Ovary (tissue), 9 donors: Measurements from ENCODE around the gene NAGLU. TPM values are rescaled to one million over a fixed set of nuclear protein-coding genes. Genes with fewer than 3 reads are reported as not detected.
A peak's percentile ranks its signal among the peaks of the same experiment; 100 is the strongest.

Experiments used
- DNase-seq, 5 donors: peaks; one replicate each; pipeline ENCODE4 v3.0.0-alpha.2; 2019 to 2020
- H3K27ac ChIP-seq, 2 donors: fragments of 200-600 bp; one replicate each; pipeline versions ENCODE4 v1.5.1 to v1.8.0; 2019 to 2022
- H3K27me3 ChIP-seq: fragments of 200-600 bp; one replicate; pipeline ENCODE4 v1.8.0; 2022
- H3K36me3 ChIP-seq: fragments of 200-600 bp; sonication (generic); one replicate; pipeline ENCODE4 v1.5.1; 2019
- H3K4me1 ChIP-seq: one replicate; pipeline ENCODE4 v1.8.1; 2013; ENCODE audit warnings: mild to moderate bottlenecking, moderate library complexity; ENCODE audit not compliant: insufficient read depth
- H3K4me3 ChIP-seq: fragments of 200-600 bp; sonication (generic); one replicate; pipeline ENCODE4 v1.5.1; 2017
- H3K9me3 ChIP-seq, 2 donors: fragments of 200-600 bp in 1 of 2; sonication (generic) in 1 of 2; one replicate each; pipeline versions ENCODE4 v1.5.1 to v1.8.1; 2013 to 2019; ENCODE audit warnings: mild to moderate bottlenecking in 1 of 2, moderate library complexity in 1 of 2
- EP300 ChIP-seq: sonication (generic); formaldehyde crosslinking; IDR thresholded peaks from one replicate; pipeline ENCODE4 v1.6.1; 2017; ENCODE audit warnings: antibody characterized with exemption
- POLR2A ChIP-seq: fragments of 450-650 bp; IDR thresholded peaks from one replicate; pipeline ENCODE4 v1.6.1; 2017; ENCODE audit warnings: antibody characterized with exemption, mild to moderate bottlenecking, moderate library complexity
- WGBS, 3 donors: extraction: QIAGEN DNeasy Blood & Tissue Kit in 1 of 3; methylation state at CpG; one replicate each; pipeline versions ENCODE4 v1.1.5 to v1.1.7; 2013 to 2017; 5-methylcytosine and 5-hydroxymethylcytosine counted together
- intact Hi-C, 4 donors: fragments of 100-400 bp; cut with DNase I; formaldehyde crosslinking; loops; one replicate each; pipeline versions ENCODE4 v1.11.0 to v1.15.1; 2022 to 2023
- polyA plus RNA-seq, 2 donors: library from polyadenylated mRNA; stranded (reverse); fragments of 200-250 nt in 1 of 2; fragments of 350-450 nt in 1 of 2; fragmentation: Illumina TruSeq in 1 of 2; extraction: RNeasy Lipid Tissue Mini Kit (QIAGEN cat#74804) in 1 of 2; gene quantifications; one replicate each; pipeline ENCODE4 v1.2.3, GENCODE V29; 2013 to 2014
- total RNA-seq, 7 donors: library from RNA; depleted of rRNA in 2 of 7; stranded (reverse); fragments of >200 nt in 2 of 7; fragmentation: NEBNext Ultra II Directional in 3 of 7; extraction: Animal tissue kit (Norgen Biotek cat#: 25700) in 3 of 7; gene quantifications; one replicate each; pipeline versions ENCODE4 v1.1.0 to v1.2.4, GENCODE V29; 2016 to 2023
- TF ChIP-seq, protein P1 (sequence below), 3 donors: fragments of 450-650 bp in 2 of 3; fragments of 200-600 bp in 1 of 3; IDR thresholded peaks; one replicate each; pipeline versions ENCODE4 v1.5.1 to v1.8.0; 2016 to 2022; ENCODE audit warnings: antibody characterized with exemption in 3 of 3, mild to moderate bottlenecking in 1 of 3
- donor health status: DM: no; HTN: no; CAD: no; lungs with moderate emphysema.
- donor health status: DM: no; HTN: no; CAD: no.
- donor health status: Bipolar disorder and iron deficiency.
- donor health status: DM: yes; HTN: yes; CAD: no.
- donor health status: DM: no; HTN: no; CAD: no.
- donor health status: DM: yes; HTN: yes; CAD: no.

NAGLU gene
- total and polyA plus RNA-seq, 9 donors, result 9.7 to 49.6 (median 40.0) TPM

DNA sequence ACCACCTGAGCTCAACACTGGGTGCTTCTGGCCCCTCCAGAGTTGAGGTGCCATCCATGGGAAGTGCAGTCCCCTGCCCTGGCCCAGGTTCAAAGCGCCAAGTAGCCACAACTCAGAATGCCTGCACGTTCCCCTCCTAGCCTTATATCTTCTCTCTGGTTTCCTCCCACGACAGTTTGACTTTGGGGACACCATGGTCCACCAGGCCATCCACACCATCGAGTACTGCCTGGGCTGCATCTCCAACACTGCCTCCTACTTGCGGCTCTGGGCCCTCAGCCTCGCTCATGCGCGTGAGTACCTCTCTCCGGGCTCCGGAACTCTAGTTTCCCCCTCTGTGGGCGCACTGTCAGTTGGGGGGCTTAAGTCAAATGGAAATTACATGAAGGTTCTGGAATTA is 22.4 kb upstream of the NAGLU start:
- intact Hi-C loops, result loop anchor here in 3 of 4 donors (5.0 to 10.0 kb wide), 4 partner anchors 51 to 91 kb away; partner anchors contain the start of gene CAVIN1 (in 2 of the 3)
- WGBS, 3 donors, result 85 to 88% (median 86%) methylated on average over 11 of the region's 11 CpGs
- Histone ChIP-seq H3K4me3 (no peak overlapping the region), H3K9me3 (no peaks in the 10 kb centered on the region), H3K27me3 (no peaks in the 10 kb centered on the region), H3K27ac (peak overlapping the region; percentile 63 to 75), H3K36me3 (no peaks in the 10 kb centered on the region), H3K4me1 (peaks cover 45% of the 10 kb centered on the region)
- no peak for TF ChIP-seq POLR2A
- no peak for TF ChIP-seq EP300
- TF ChIP-seq, protein P1, sequence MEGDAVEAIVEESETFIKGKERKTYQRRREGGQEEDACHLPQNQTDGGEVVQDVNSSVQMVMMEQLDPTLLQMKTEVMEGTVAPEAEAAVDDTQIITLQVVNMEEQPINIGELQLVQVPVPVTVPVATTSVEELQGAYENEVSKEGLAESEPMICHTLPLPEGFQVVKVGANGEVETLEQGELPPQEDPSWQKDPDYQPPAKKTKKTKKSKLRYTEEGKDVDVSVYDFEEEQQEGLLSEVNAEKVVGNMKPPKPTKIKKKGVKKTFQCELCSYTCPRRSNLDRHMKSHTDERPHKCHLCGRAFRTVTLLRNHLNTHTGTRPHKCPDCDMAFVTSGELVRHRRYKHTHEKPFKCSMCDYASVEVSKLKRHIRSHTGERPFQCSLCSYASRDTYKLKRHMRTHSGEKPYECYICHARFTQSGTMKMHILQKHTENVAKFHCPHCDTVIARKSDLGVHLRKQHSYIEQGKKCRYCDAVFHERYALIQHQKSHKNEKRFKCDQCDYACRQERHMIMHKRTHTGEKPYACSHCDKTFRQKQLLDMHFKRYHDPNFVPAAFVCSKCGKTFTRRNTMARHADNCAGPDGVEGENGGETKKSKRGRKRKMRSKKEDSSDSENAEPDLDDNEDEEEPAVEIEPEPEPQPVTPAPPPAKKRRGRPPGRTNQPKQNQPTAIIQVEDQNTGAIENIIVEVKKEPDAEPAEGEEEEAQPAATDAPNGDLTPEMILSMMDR (IDR thresholded peaks at IDR 0.05), result no peak
- DNase-seq, result peak in 1 of 5 donors; percentile 37

DNA sequence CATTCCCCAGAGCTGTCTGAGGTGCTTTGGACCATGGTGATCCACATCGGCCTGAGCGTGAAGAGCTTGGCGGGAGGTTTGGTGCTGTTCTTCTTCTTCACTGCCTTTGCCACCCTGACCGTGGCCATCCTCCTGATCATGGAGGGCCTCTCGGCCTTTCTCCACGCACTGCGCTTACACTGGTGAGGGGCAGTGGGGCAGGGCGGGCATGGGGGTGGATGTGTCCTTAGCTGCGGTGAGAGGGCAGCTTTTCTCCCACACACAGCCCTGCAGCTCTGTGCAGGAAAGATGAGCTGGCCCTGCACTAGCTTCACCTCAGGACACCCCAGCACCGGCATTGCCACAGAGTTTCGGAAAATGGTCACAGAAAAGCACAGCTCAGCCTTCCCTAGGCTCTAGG is 21.8 kb upstream of the NAGLU start:
- no peaks in the 10 kb centered on the region for H3K36me3 ChIP-seq
- no peak for DNase-seq

DNA sequence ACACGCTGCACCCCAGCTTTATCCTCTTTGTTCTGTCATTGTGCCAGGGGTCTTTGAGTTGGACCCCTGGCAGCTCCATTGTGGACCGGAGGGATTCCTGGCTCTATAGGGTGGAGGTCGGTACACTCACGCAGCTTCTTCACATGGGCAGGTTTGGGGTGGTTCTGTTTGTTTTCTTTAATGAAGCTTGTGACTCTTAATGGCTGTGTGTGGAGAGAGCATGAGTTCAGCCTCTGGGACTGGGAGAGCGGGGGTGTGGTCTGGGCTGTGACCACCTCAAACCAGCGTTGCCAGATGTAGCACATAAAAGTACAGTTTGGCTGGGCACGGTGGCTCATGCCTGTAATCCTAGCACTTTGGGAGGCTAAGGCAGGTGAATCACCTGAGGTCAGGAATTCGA is 21.2 kb upstream of the NAGLU start:
- no peaks in the 10 kb centered on the region for H3K27me3 ChIP-seq
- no peaks in the 10 kb centered on the region for H3K36me3 ChIP-seq
- DNase-seq, result peak in 1 of 5 donors; percentile 29
- H3K4me1 ChIP-seq, result peaks cover 56% of the 10 kb centered on the region
- intact Hi-C loops, result loop anchor here in 3 of 4 donors (5.0 to 10.0 kb wide), 6 partner anchors 53 to 203 kb away; partner anchors contain the start of gene CAVIN1 (in 2 of the 3)
- H3K27ac ChIP-seq, result peak overlapping the region in 1 of 2 donors; percentile 63
- no peak overlapping the region for H3K4me3 ChIP-seq
- TF ChIP-seq POLR2A (no peak), EP300 (no peak)
- TF ChIP-seq, protein P1 (IDR thresholded peaks at IDR 0.05), result no peak
- H3K9me3 ChIP-seq, result no peaks in the 10 kb centered on the region
- 56 to 67% (median 63%) methylated on average over 8 of the region's 8 CpGs for WGBS, 3 donors

More for the DNA sequence above, 21.8 kb upstream of the NAGLU start:
- H3K9me3 ChIP-seq, result no peaks in the 10 kb centered on the region
- no peaks in the 10 kb centered on the region for H3K27me3 ChIP-seq
- intact Hi-C loops, result loop anchor here in 3 of 4 donors (5.0 to 10.0 kb wide), 4 partner anchors 52 to 92 kb away; partner anchors contain the start of gene CAVIN1 (in 2 of the 3)
- H3K4me3 ChIP-seq, result no peak overlapping the region
- peaks cover 50% of the 10 kb centered on the region for H3K4me1 ChIP-seq
- WGBS, 3 donors, result 92 to 95% (median 95%) methylated on average over 11 of the region's 11 CpGs
- H3K27ac ChIP-seq, result peak overlapping the region; percentile 63 to 75
- TF ChIP-seq EP300 (no peak), POLR2A (no peak)
- TF ChIP-seq, protein P1 (IDR thresholded peaks at IDR 0.05), result no peak

DNA sequence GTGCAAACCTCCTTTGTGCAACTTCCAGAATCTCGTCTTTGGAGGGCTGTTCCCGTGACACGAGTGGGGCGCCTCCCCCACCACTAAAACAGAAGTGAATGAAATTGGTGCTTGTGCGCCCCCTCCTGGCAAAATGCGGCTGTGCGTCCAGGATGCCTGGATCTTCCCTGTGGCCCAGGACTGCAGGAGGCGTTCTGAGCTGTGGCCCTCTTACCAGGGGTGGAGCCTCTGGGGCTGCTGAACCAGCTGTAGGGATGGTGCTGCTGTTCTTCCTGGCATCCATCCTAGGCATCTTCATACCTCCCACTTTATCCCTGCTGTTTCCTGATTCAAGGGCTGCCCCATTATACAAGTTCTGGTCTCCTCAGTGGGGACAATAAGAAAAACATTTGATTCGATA is 18.5 kb upstream of the NAGLU start:
- H3K4me3 ChIP-seq, result no peak overlapping the region
- H3K27ac ChIP-seq, result peak overlapping the region; percentile 49 to 92
- intact Hi-C loops, result loop anchor here in 3 of 4 donors (5.0 to 10.0 kb wide), 3 partner anchors 93 to 205 kb away; partner anchors contain the start of gene CAVIN1 (in 1 of the 3)
- WGBS, 3 donors, result 5 to 8% (median 6%) methylated on average over 9 of the region's 9 CpGs
- no peaks in the 10 kb centered on the region for H3K27me3 ChIP-seq
- TF ChIP-seq POLR2A (no peak), EP300 (no peak)
- TF ChIP-seq, protein P1 (IDR thresholded peaks at IDR 0.05), result peak; percentile 75 to 94 (median 92)
- peaks cover 67% of the 10 kb centered on the region for H3K4me1 ChIP-seq
- no peaks in the 10 kb centered on the region for H3K36me3 ChIP-seq
- DNase-seq, result peak; percentile 85 to 94 (median 92)
- no peaks in the 10 kb centered on the region for H3K9me3 ChIP-seq
